Measurements from ENCODE around the gene MMP14. TPM values are rescaled to one million over a fixed set of nuclear protein-coding genes. Genes with fewer than 3 reads are reported as not detected.

Gene MMP14
- total and polyA plus RNA-seq, 2 of the 13 experiments (the other 11 are each of a cell fraction or from before 2014, with no cell fraction given): 5.2 to 9.8 TPM

GRCh38 chr14:22890416-22890815, 54.0 kb downstream of the MMP14 start:
- 6% methylated on average over 1 of the region's 1 CpG for WGBS (ENCODE audit: low lambda C conversion rate)
- FAIRE-seq: no peak
- no peak overlapping the region for H3K4me2 ChIP-seq (ENCODE audit: low read depth, low read length)

GRCh38 chr14:22892488-22892887, 56.1 kb downstream of the MMP14 start:
- WGBS (ENCODE audit: low lambda C conversion rate): 52% methylated on average over 7 of the region's 7 CpGs
- FAIRE-seq (no peak), ATAC-seq (peak; percentile 40), DNase-seq (ENCODE audit: low spot score) (no peak)
- BruUV-seq (replicated peaks): no TSS peak
- Histone ChIP-seq H3K4me2 (ENCODE audit: low read depth, low read length) (no peak overlapping the region), H3K27ac (ENCODE audit: extremely low read length, insufficient read depth, low read length) (no peak overlapping the region), H3K9me3 (ENCODE audit: low read length) (no peaks in the 10 kb centered on the region), H3K27me3 (ENCODE audit: control insufficient read depth in 1 of 2, insufficient read depth in 2 of 2, low read length in 2 of 2) (peaks cover 11 to 31% of the 10 kb centered on the region in 2 experiments), H3K79me2 (ENCODE audit: insufficient read depth, low read length) (no peaks in the 10 kb centered on the region), H3K4me3 (replicated peaks in 1 of 3; ENCODE audit: insufficient read depth in 1 of 3, low read depth in 2 of 3, low read length in 3 of 3) (no peak overlapping the region), H3K36me3 (replicated peaks in 1 of 2; ENCODE audit: control insufficient read depth in 1 of 2, insufficient read depth in 2 of 2, low read length in 2 of 2) (no peaks in the 10 kb centered on the region), H4K20me1 (ENCODE audit: insufficient read depth, low read length) (no peaks in the 10 kb centered on the region), H3K4me1 (ENCODE audit: insufficient read depth, low read length) (no peaks in the 10 kb centered on the region), H3K9ac (ENCODE audit: insufficient read depth, low read depth, low read length) (no peak overlapping the region), H2AFZ (ENCODE audit: low read length) (no peak overlapping the region)
- in situ Hi-C loops (cut with HindIII; ENCODE audit: extremely low pct_ligation_motif_present, low pct_unique_long_range_greater_than_20kb): no loop called here
- ChIA-PET CTCF (ENCODE audit: low intra/inter-chr PET ratio, low total read pairs) (no interaction called here), POLR2A (interaction anchor here (0.6 kb wide), 1 partner anchor 68 kb away, joined by 3 read pairs; no protein-coding TSS in a partner anchor)
- intact Hi-C loops (cut with micrococcal nuclease; ENCODE audit: unreplicated experiment): no loop called here
- TF ChIP-seq KLF13 (CRISPR knock-in tag; IDR thresholded peaks at IDR 0.05) (0 out of 2 replicates have a peak, but pooled peaks have one; percentile 64), KDM5B (CRISPR knock-in tag; IDR thresholded peaks at IDR 0.05; ENCODE audit: borderline replicate concordance) (peak; percentile 37; the same call in 1 of the 2 replicates), FOXC1 (CRISPR knock-in tag; IDR thresholded peaks at IDR 0.05; ENCODE audit: borderline replicate concordance) (0 out of 2 replicates have a peak, but pooled peaks have one; percentile 33), RAD51 (IDR thresholded peaks at IDR 0.05; ENCODE audit: borderline replicate concordance) (no peak), HNRNPH1 (optimal IDR thresholded peaks at IDR 0.05; ENCODE audit: low read depth, low read length) (no peak), MAZ (IDR thresholded peaks at IDR 0.05; ENCODE audit: borderline replicate concordance, low read depth, low read length) (no peak), MAZ (CRISPR knock-in tag; IDR thresholded peaks at IDR 0.05; ENCODE audit: low read depth) (no peak), RXRA (CRISPR knock-in tag; IDR thresholded peaks at IDR 0.05) (0 out of 2 replicates have a peak, but pooled peaks have one; percentile 29)
- TF ChIP-seq, protein P1, sequence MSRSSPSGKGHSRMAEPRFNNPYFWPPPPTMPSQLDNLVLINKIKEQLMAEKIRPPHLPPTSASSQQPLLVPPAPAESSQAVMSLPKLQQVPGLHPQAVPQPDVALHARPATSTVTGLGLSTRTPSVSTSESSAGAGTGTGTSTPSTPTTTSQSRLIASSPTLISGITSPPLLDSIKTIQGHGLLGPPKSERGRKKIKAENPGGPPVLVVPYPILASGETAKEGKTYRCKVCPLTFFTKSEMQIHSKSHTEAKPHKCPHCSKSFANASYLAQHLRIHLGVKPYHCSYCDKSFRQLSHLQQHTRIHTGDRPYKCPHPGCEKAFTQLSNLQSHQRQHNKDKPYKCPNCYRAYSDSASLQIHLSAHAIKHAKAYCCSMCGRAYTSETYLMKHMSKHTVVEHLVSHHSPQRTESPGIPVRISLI (CRISPR knock-in tag; IDR thresholded peaks at IDR 0.05; ENCODE audit: borderline replicate concordance): no peak
- TF ChIP-seq, protein P2, sequence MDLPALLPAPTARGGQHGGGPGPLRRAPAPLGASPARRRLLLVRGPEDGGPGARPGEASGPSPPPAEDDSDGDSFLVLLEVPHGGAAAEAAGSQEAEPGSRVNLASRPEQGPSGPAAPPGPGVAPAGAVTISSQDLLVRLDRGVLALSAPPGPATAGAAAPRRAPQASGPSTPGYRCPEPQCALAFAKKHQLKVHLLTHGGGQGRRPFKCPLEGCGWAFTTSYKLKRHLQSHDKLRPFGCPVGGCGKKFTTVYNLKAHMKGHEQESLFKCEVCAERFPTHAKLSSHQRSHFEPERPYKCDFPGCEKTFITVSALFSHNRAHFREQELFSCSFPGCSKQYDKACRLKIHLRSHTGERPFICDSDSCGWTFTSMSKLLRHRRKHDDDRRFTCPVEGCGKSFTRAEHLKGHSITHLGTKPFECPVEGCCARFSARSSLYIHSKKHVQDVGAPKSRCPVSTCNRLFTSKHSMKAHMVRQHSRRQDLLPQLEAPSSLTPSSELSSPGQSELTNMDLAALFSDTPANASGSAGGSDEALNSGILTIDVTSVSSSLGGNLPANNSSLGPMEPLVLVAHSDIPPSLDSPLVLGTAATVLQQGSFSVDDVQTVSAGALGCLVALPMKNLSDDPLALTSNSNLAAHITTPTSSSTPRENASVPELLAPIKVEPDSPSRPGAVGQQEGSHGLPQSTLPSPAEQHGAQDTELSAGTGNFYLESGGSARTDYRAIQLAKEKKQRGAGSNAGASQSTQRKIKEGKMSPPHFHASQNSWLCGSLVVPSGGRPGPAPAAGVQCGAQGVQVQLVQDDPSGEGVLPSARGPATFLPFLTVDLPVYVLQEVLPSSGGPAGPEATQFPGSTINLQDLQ (CRISPR knock-in tag; IDR thresholded peaks at IDR 0.05): no peak
- TF ChIP-seq, protein P3, sequence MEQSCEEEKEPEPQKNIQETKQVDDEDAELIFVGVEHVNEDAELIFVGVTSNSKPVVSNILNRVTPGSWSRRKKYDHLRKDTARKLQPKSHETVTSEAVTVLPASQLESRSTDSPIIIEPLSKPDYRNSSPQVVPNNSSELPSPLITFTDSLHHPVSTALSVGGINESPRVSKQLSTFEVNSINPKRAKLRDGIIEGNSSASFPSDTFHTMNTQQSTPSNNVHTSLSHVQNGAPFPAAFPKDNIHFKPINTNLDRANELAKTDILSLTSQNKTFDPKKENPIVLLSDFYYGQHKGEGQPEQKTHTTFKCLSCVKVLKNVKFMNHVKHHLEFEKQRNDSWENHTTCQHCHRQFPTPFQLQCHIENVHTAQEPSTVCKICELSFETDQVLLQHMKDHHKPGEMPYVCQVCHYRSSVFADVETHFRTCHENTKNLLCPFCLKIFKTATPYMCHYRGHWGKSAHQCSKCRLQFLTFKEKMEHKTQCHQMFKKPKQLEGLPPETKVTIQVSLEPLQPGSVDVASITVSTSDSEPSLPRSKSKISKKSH (CRISPR knock-in tag; IDR thresholded peaks at IDR 0.05; ENCODE audit: borderline replicate concordance): peak; percentile 41; the same call in 1 of the 2 replicates

More at GRCh38 chr14:22890416-22890815, 54.0 kb downstream of the MMP14 start:
- H3K4me3 ChIP-seq (replicated peaks in 1 of 3; ENCODE audit: insufficient read depth in 1 of 3, low read depth in 2 of 3, low read length in 3 of 3): no peak overlapping the region
- DNase-seq (ENCODE audit: low spot score) (no peak), ATAC-seq (no peak)
- no peaks in the 10 kb centered on the region for H4K20me1 ChIP-seq (ENCODE audit: insufficient read depth, low read length)
- in situ Hi-C loops (cut with HindIII; ENCODE audit: extremely low pct_ligation_motif_present, low pct_unique_long_range_greater_than_20kb) (no loop called here), intact Hi-C loops (cut with micrococcal nuclease; ENCODE audit: unreplicated experiment) (no loop called here)
- H3K36me3 ChIP-seq (replicated peaks in 1 of 2; ENCODE audit: control insufficient read depth in 1 of 2, insufficient read depth in 2 of 2, low read length in 2 of 2): no peaks in the 10 kb centered on the region
- no peak for TF ChIP-seq SETDB1 (CRISPR knock-in tag; IDR thresholded peaks at IDR 0.05; ENCODE audit: borderline replicate concordance)
- TF ChIP-seq GZF1 (CRISPR knock-in tag; IDR thresholded peaks at IDR 0.05): peak; percentile 98
- no peak for TF ChIP-seq SMAD3 (CRISPR knock-in tag; IDR thresholded peaks at IDR 0.05)
- BruUV-seq (replicated peaks): no TSS peak
- no peak overlapping the region for H3K27ac ChIP-seq (ENCODE audit: extremely low read length, insufficient read depth, low read length)
- ChIA-PET POLR2A (interaction anchor here (0.7 kb wide), 1 partner anchor 13 kb away, joined by 3 read pairs; no protein-coding TSS in a partner anchor), CTCF (ENCODE audit: low intra/inter-chr PET ratio, low total read pairs) (no interaction called here)
- H2AFZ ChIP-seq (ENCODE audit: low read length): no peak overlapping the region
- H3K9ac ChIP-seq (ENCODE audit: insufficient read depth, low read depth, low read length): no peak overlapping the region
- H3K9me3 ChIP-seq (ENCODE audit: low read length): no peaks in the 10 kb centered on the region
- peaks cover 11 to 41% of the 10 kb centered on the region in 2 experiments for H3K27me3 ChIP-seq (ENCODE audit: control insufficient read depth in 1 of 2, insufficient read depth in 2 of 2, low read length in 2 of 2)
- no peaks in the 10 kb centered on the region for H3K79me2 ChIP-seq (ENCODE audit: insufficient read depth, low read length)
- H3K4me1 ChIP-seq (ENCODE audit: insufficient read depth, low read length): peaks cover 2% of the 10 kb centered on the region; the same call in 1 of the 2 replicates
